H1 (cell line): Measurements from ENCODE around the gene FAM168B. TPM values are rescaled to one million over a fixed set of nuclear protein-coding genes. Genes with fewer than 3 reads are reported as not detected.

Experiments
- CTCF ChIA-PET: fragments of 300-600 bp; sonication (Branson Sonifier 250); formaldehyde crosslinking; loops from one replicate; lab custom pipeline; 2021; ENCODE audit not compliant: partially characterized antibody; lab: Charles Lee
- POLR2A ChIA-PET: fragments of 300-600 bp; sonication (Branson Sonifier 250); formaldehyde crosslinking; loops from one replicate; lab custom pipeline; 2021; ENCODE audit warnings: inconsistent platforms; ENCODE audit not compliant: partially characterized antibody; lab: Charles Lee
- DNase-seq, 2 experiments: peaks; one replicate each; pipeline versions ENCODE4 v3.0.0 to v3.0.0-alpha.2; 2010 to 2022; ENCODE audit warnings: low spot score in 2 of 2, low read depth in 1 of 2, mixed read lengths in 1 of 2
- FAIRE-seq: peaks from 2 replicates; lab custom pipeline; 2011; peaks lifted over from hg19 to GRCh38; lab: Jason Lieb, UNC
- H2AFZ ChIP-seq: 2 replicates; pipeline ENCODE4 v1.8.1; 2012; ENCODE audit warnings: low read length, inconsistent platforms
- H2AK5ac ChIP-seq: 2 replicates; pipeline ENCODE4 v1.6.1; 2013; ENCODE audit warnings: low read depth, low read length
- H2BK120ac ChIP-seq: replicated peaks from 2 replicates; pipeline ENCODE3; 2013; ENCODE audit warnings: low read depth, low read length, inconsistent platforms
- H2BK12ac ChIP-seq: 2 replicates; pipeline ENCODE4 v1.6.1; 2013; ENCODE audit warnings: low read depth, low read length
- H2BK15ac ChIP-seq: 2 replicates; pipeline ENCODE4 v1.6.1; 2013; ENCODE audit warnings: low read length
- H2BK20ac ChIP-seq: 2 replicates; pipeline ENCODE4 v1.6.1; 2013; ENCODE audit warnings: low read length
- H2BK5ac ChIP-seq: 2 replicates; pipeline ENCODE4 v1.6.1; 2013; ENCODE audit warnings: low read depth, low read length
- H3K14ac ChIP-seq: 2 replicates; pipeline ENCODE4 v1.6.1; 2013; ENCODE audit warnings: inconsistent platforms; ENCODE audit not compliant: insufficient read length
- H3K18ac ChIP-seq: 2 replicates; pipeline ENCODE4 v1.6.1; 2013; ENCODE audit warnings: low read length; ENCODE audit errors: extremely low read depth
- H3K23ac ChIP-seq: 2 replicates; pipeline ENCODE4 v1.6.1; 2013; ENCODE audit warnings: inconsistent platforms; ENCODE audit not compliant: insufficient read length
- H3K23me2 ChIP-seq: 2 replicates; pipeline ENCODE4 v1.6.1; 2013; ENCODE audit warnings: low read depth, low read length
- H3K27ac ChIP-seq: 2 replicates; pipeline ENCODE4 v1.6.1; 2011; ENCODE audit warnings: low read depth, low read length, inconsistent platforms
- H3K27me3 ChIP-seq, 4 experiments: replicated peaks in 1 of 4; 1 replicate in 1 of 4; 2 replicates in 3 of 4; pipeline versions ENCODE4 v1.6.1 to v1.8.1; 2011 to 2013; ENCODE audit warnings: low read length in 3 of 4, mild to moderate bottlenecking in 3 of 4, inconsistent platforms in 2 of 4, mixed read lengths in 2 of 4, moderate library complexity in 1 of 4; ENCODE audit not compliant: control insufficient read depth in 3 of 4, insufficient read depth in 3 of 4; ENCODE audit errors: extremely low read depth in 1 of 4
- H3K36me3 ChIP-seq, 4 experiments: 2 replicates each; pipeline versions ENCODE4 v1.6.1 to v1.8.1; 2011 to 2013; ENCODE audit warnings: mild to moderate bottlenecking in 4 of 4, low read length in 3 of 4, moderate library complexity in 2 of 4, control low read depth in 1 of 4, inconsistent platforms in 1 of 4; ENCODE audit not compliant: insufficient read depth in 4 of 4, control insufficient read depth in 2 of 4
- H3K4ac ChIP-seq: replicated peaks from 2 replicates; pipeline ENCODE3; 2013; ENCODE audit warnings: low read length, low read depth, mixed read lengths, inconsistent platforms; ENCODE audit not compliant: insufficient read length
- H3K4me1 ChIP-seq, 4 experiments: replicated peaks in 1 of 4; 1 replicate in 1 of 4; 2 replicates in 3 of 4; pipeline versions ENCODE4 v1.6.1 to v1.8.1; 2011 to 2013; ENCODE audit warnings: low read length in 3 of 4, inconsistent platforms in 2 of 4, mixed read lengths in 1 of 4; ENCODE audit not compliant: insufficient read depth in 4 of 4, control insufficient read depth in 3 of 4
- H3K4me2 ChIP-seq, 2 experiments: 2 replicates each; pipeline versions ENCODE4 v1.6.1 to v1.8.1; 2011 to 2013; ENCODE audit warnings: low read depth in 2 of 2, low read length in 2 of 2, control low read depth in 1 of 2, inconsistent platforms in 1 of 2, mild to moderate bottlenecking in 1 of 2; ENCODE audit not compliant: insufficient read depth in 1 of 2
- H3K4me3 ChIP-seq, 4 experiments: fragments of 200-600, 300-600 bp in 1 of 4; sonication (generic), shearing (Covaris generic), sonication (Bioruptor Twin) in 1 of 4; 2 replicates each; pipeline versions ENCODE4 v1.5.1 to v1.8.1; 2011 to 2016; ENCODE audit warnings: low read length in 4 of 4, low read depth in 3 of 4, control low read depth in 2 of 4, inconsistent platforms in 2 of 4, mild to moderate bottlenecking in 2 of 4, mixed read lengths in 1 of 4, moderate library complexity in 1 of 4; ENCODE audit not compliant: insufficient read depth in 2 of 4; ENCODE audit errors: extremely low read depth in 1 of 4
- H3K56ac ChIP-seq: replicated peaks from 2 replicates; pipeline ENCODE3; 2013; ENCODE audit warnings: low read depth, mild to moderate bottlenecking, mixed read lengths, low read length, inconsistent platforms; ENCODE audit not compliant: insufficient read length
- H3K79me1 ChIP-seq: 2 replicates; pipeline ENCODE4 v1.6.1; 2013; ENCODE audit warnings: low read depth, low read length, control low read depth
- H3K79me2 ChIP-seq, 2 experiments: 2 replicates each; pipeline versions ENCODE4 v1.6.1 to v1.8.1; 2012 to 2013; ENCODE audit warnings: low read length in 2 of 2, mild to moderate bottlenecking in 2 of 2, inconsistent platforms in 1 of 2; ENCODE audit not compliant: insufficient read depth in 2 of 2, control insufficient read depth in 1 of 2
- H3K9ac ChIP-seq, 4 experiments: replicated peaks in 1 of 4; 1 replicate in 1 of 4; 2 replicates in 3 of 4; pipeline versions ENCODE4 v1.6.1 to v1.8.1; 2011 to 2013; ENCODE audit warnings: low read depth in 3 of 4, low read length in 3 of 4, control low read depth in 2 of 4, mild to moderate bottlenecking in 2 of 4, moderate library complexity in 2 of 4, inconsistent platforms in 1 of 4; ENCODE audit errors: extremely low read depth in 1 of 4
- H3K9me3 ChIP-seq, 2 experiments: 2 replicates each; pipeline versions ENCODE4 v1.6.1 to v1.8.1; 2012 to 2013; ENCODE audit warnings: mild to moderate bottlenecking in 2 of 2, moderate library complexity in 2 of 2, control low read depth in 1 of 2, inconsistent platforms in 1 of 2, low read depth in 1 of 2, low read length in 1 of 2, mixed read lengths in 1 of 2; ENCODE audit not compliant: insufficient read depth in 2 of 2
- H4K20me1 ChIP-seq, 2 experiments: replicated peaks in 1 of 2; 2 replicates each; pipeline versions ENCODE3 to v1.8.1; 2011 to 2013; ENCODE audit warnings: inconsistent platforms in 2 of 2, low read length in 2 of 2, mild to moderate bottlenecking in 1 of 2; ENCODE audit not compliant: insufficient read depth in 2 of 2, control insufficient read depth in 1 of 2
- H4K5ac ChIP-seq: 2 replicates; pipeline ENCODE4 v1.6.1; 2013; ENCODE audit warnings: low read length, low read depth, mixed read lengths, inconsistent platforms; ENCODE audit not compliant: insufficient read length
- H4K8ac ChIP-seq: 2 replicates; pipeline ENCODE4 v1.8.0; 2013; ENCODE audit warnings: mild to moderate bottlenecking, moderate library complexity, low read length, inconsistent platforms; ENCODE audit not compliant: insufficient read depth; ENCODE audit errors: extremely low read depth
- H4K91ac ChIP-seq: replicated peaks from 2 replicates; pipeline ENCODE3; 2013; ENCODE audit warnings: low read length, mixed read lengths, inconsistent platforms; ENCODE audit not compliant: insufficient read length
- BCL11A ChIP-seq, 2 experiments: IDR thresholded peaks; one replicate each; pipeline ENCODE4 v1.6.1; 2011; ENCODE audit warnings: low read depth in 2 of 2, low read length in 2 of 2, mild to moderate bottlenecking in 2 of 2
- CHD2 ChIP-seq: IDR thresholded peaks from 2 replicates; pipeline ENCODE4 v1.6.1; 2012; ENCODE audit warnings: low read length, improper control_type of control experiment
- HDAC2 ChIP-seq, 2 experiments: fragments of 300-600 bp in 1 of 2; sonication (generic) in 1 of 2; IDR thresholded peaks; 2 replicates each; pipeline ENCODE4 v1.6.1; 2011 to 2012; ENCODE audit warnings: low read depth in 2 of 2, low read length in 2 of 2, mild to moderate bottlenecking in 2 of 2, moderate library complexity in 2 of 2, borderline replicate concordance in 1 of 2, inconsistent platforms in 1 of 2
- HDAC6 ChIP-seq: IDR thresholded peaks from one replicate; pipeline ENCODE4 v1.7.1; 2012; ENCODE audit warnings: low read depth, mild to moderate bottlenecking, inconsistent platforms, low read length, moderate library complexity
- JUND ChIP-seq: IDR thresholded peaks from 2 replicates; pipeline ENCODE4 v1.6.1; 2011; ENCODE audit warnings: mild to moderate bottlenecking, improper control_type of control experiment, low read length
- KDM4A ChIP-seq: IDR thresholded peaks from one replicate; pipeline ENCODE4 v1.7.1; 2012; ENCODE audit warnings: low read depth, mild to moderate bottlenecking, moderate library complexity, low read length, inconsistent platforms; ENCODE audit not compliant: severe bottlenecking
- POU5F1 ChIP-seq: IDR thresholded peaks from 2 replicates; pipeline ENCODE4 v1.6.1; 2011; ENCODE audit warnings: low read depth, mild to moderate bottlenecking, low read length, moderate library complexity
- SIN3A ChIP-seq, 2 experiments: IDR thresholded peaks in 1 of 2; conservative IDR thresholded peaks in 1 of 2; 2 replicates each; pipeline ENCODE4 v1.6.1; 2011 to 2012; ENCODE audit warnings: low read length in 2 of 2, improper control_type of control experiment in 1 of 2, low read depth in 1 of 2, mild to moderate bottlenecking in 1 of 2
- SIRT6 ChIP-seq: IDR thresholded peaks from one replicate; pipeline ENCODE4 v1.7.1; 2012; ENCODE audit warnings: low read length, inconsistent platforms
- SP2 ChIP-seq: IDR thresholded peaks from 2 replicates; pipeline ENCODE4 v1.6.1; 2012; ENCODE audit warnings: mild to moderate bottlenecking, low read length, inconsistent platforms
- SRF ChIP-seq: IDR thresholded peaks from 2 replicates; pipeline ENCODE4 v1.6.1; 2011; ENCODE audit warnings: mild to moderate bottlenecking, low read depth, low read length, moderate library complexity
- ZNF274 ChIP-seq: IDR thresholded peaks from 2 replicates; pipeline ENCODE4 v1.7.0; 2012; ENCODE audit warnings: low read length, borderline replicate concordance; ENCODE audit errors: extremely low read depth
- WGBS, 2 experiments: shearing (Covaris generic) in 1 of 2; methylation state at CpG; one replicate each; pipeline versions ENCODE4 v1.1.6 to v1.1.7; 2013 to 2015; ENCODE audit warnings: low lambda C conversion rate in 2 of 2, mixed read lengths in 2 of 2, inconsistent platforms in 1 of 2, low coverage in 1 of 2, missing lambda C conversion rate in 1 of 2; ENCODE audit not compliant: insufficient replicate concordance in 2 of 2, insufficient coverage in 1 of 2, insufficient read length in 1 of 2; ENCODE audit errors: extremely low coverage in 1 of 2, missing lambda C conversion rate in 1 of 2; 5-methylcytosine and 5-hydroxymethylcytosine counted together
- polyA plus RNA-seq, 7 experiments: library from polyadenylated mRNA; depleted of rRNA in 3 of 7; stranded (reverse) in 5 of 7; unstranded in 2 of 7; fragments of >200 nt in 5 of 7; fragments of 200-250 nt in 2 of 7; gene quantifications; 1 replicate in 5 of 7; 2 replicates in 1 of 7; 4 replicates in 1 of 7; pipeline versions ENCODE4 v1.2.1 to v1.2.3, GENCODE V29; 2011 to 2013; ENCODE audit warnings: missing spikeins in 2 of 7, mixed read lengths in 2 of 7
- total RNA-seq: library from RNA; stranded (reverse); fragmentation: NEBNext Ultra II Directional; extraction: Animal tissue kit (Norgen Biotek cat#: 25700); gene quantifications from 2 replicates; pipeline ENCODE4 v1.2.1, GENCODE V29; 2021

FAM168B gene
- total and polyA plus RNA-seq, 2 of the 8 experiments (the other 6 are each of a cell fraction or from before 2014, with no cell fraction given) = 61.9 to 123 TPM

DNA sequence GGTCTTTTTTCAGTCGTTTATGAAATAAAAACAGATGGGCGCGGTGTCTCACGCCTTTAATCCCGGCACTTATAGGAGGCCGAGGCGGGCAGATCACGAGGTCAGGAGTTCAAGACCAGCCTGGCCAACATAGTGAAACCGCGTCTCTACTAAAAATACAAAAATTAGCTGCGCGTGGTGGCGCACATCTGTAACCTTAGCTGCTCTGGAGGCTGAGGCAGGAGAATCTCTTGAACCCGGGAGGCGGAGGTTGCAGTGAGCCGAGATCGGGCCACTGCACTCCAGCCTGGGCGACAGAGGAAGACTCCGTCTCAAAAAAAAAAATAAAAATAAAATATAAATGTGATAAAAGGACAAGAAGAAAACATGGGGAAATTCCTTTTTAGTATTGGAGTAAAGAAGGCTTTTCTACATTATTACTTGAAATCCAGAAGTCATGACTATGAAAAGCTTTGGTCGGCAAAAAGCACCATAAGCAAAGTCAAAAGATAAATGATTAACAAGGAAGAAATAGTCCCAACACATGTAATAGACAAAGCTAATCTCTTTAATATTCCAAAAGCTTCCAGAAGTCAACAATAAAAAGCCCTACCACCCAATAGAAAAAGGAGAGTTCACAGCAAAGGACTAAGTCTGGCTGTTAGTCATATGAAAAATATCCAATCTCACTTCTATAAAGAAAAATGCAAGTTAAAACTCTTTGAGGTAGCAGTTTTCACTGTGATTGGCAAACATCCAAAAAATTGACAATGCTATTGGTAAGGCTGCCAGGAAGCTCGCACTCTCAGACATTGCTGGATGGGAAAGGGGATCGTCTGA is 1.4 kb upstream of the FAM168B start:
- Histone ChIP-seq H4K5ac (no peak overlapping the region), H2BK5ac (no peak overlapping the region), H4K91ac (no peak overlapping the region), H2BK20ac (no peak overlapping the region), H3K9ac (no peak overlapping the region; a peak in 1 of 7 replicates), H3K14ac (no peak overlapping the region), H3K23ac (no peak overlapping the region), H3K79me2 (peaks cover 21 to 30% of the 10 kb centered on the region in 2 experiments), H4K8ac (no peak overlapping the region), H2BK120ac (no peak overlapping the region), H3K4me3 (peak overlapping the region in 2 of 4 experiments; percentile 79 to 94; a peak in 3 of 8 replicates), H2AFZ (no peak overlapping the region), H2AK5ac (no peak overlapping the region), H3K56ac (no peak overlapping the region), H3K4me2 (peak overlapping the region in 1 of 2 experiments; percentile 48; a peak in 1 of 4 replicates), H3K36me3 (peaks cover 0 to 7% (median 0%) of the 10 kb centered on the region in 4 experiments; a peak in 2 of 8 replicates), H2BK15ac (no peak overlapping the region), H3K9me3 (no peaks in the 10 kb centered on the region), H3K4me1 (no peaks in the 10 kb centered on the region), H3K27ac (no peak overlapping the region), H4K20me1 (peaks cover 0 to 2% of the 10 kb centered on the region in 2 experiments), H3K79me1 (no peaks in the 10 kb centered on the region), H3K27me3 (no peaks in the 10 kb centered on the region), H2BK12ac (no peak overlapping the region), H3K23me2 (no peaks in the 10 kb centered on the region), H3K18ac (no peak overlapping the region), H3K4ac (no peak overlapping the region)
- POLR2A ChIA-PET = interaction anchor here (0.9 to 3.9 kb wide), 3 partner anchors 11 to 26 kb away, joined by 4 to 60 read pairs (median 5); partner anchors contain the start of gene PLEKHB2
- no peak for FAIRE-seq
- WGBS, 2 experiments = 88% methylated on average over 22 of the region's 22 CpGs; no CpG with 5 or more reads in 1 of the 2 experiments
- DNase-seq = no peak
- CTCF ChIA-PET = interaction anchor here (1.5 kb wide), 1 partner anchor 9 kb away, joined by 6 read pairs; no protein-coding TSS in a partner anchor
- TF ChIP-seq CHD2 (no peak), SRF (no peak), SIRT6 (no peak), SIN3A (conservative IDR thresholded peaks at IDR 0.05 in 1 of 2, IDR thresholded peaks at IDR 0.05 in 1 of 2; ENCODE audit: low read depth in 1 of 2, low read length in 2 of 2) (no peak), HDAC2 (IDR thresholded peaks at IDR 0.05; ENCODE audit: borderline replicate concordance in 1 of 2, low read depth in 2 of 2, low read length in 2 of 2) (no peak), POU5F1 (no peak), SP2 (no peak), BCL11A (IDR thresholded peaks at IDR 0.05; ENCODE audit: low read depth in 2 of 2, low read length in 2 of 2) (no peak), JUND (no peak), ZNF274 (no peak), KDM4A (no peak), HDAC6 (no peak)
